HG02571 (cell line): Measurements from ENCODE around the gene CNIH2.
"Not testable (repeated sequence)": the region's sequence is repeated elsewhere in the genome, so short reads cannot be mapped to it uniquely, and the experiment has no call there.

ENCODE experiments used
- ATAC-seq: cut with Tn5 transposase; IDR thresholded peaks from one replicate; pipeline ENCODE4 v1.9.1; 2021; ENCODE audit warnings: mild to moderate bottlenecking, moderate library complexity; ENCODE audit not compliant: unreplicated experiment

The CNIH2 gene

GRCh38 chr11:66275984-66276612 lies 1.9 kb upstream of the CNIH2 start:
- no peak for ATAC-seq

GRCh38 chr11:66276619-66277018 lies 1.4 kb upstream of the CNIH2 start:
- ATAC-seq: not testable (repeated sequence)

- not testable (repeated sequence) for ATAC-seq
These were observed 911 bp upstream of the CNIH2 start for GRCh38 chr11:66277064-66277463.

GRCh38 chr11:66278363-66279091 lies 552 bp downstream of the CNIH2 start:
- ATAC-seq: no peak

- no peak for ATAC-seq
These were observed 1.2 kb downstream of the CNIH2 start for GRCh38 chr11:66279092-66279734.

GRCh38 chr11:66280428-66280827 lies 2.5 kb downstream of the CNIH2 start:
- ATAC-seq: no peak

GRCh38 chr11:66281001-66281400 lies 3.0 kb downstream of the CNIH2 start:
- ATAC-seq: no peak

GRCh38 chr11:66281776-66282467 lies 3.9 kb downstream of the CNIH2 start:
- no peak for ATAC-seq

- ATAC-seq: peak; percentile 49
These were observed 4.8 kb downstream of the CNIH2 start for GRCh38 chr11:66282468-66283455.

- ATAC-seq: no peak
These were observed 5.6 kb downstream of the CNIH2 start for GRCh38 chr11:66283461-66284105.

- no peak for ATAC-seq
These were observed 6.6 kb downstream of the CNIH2 start for GRCh38 chr11:66284526-66285078.

GRCh38 chr11:66285250-66285947 lies 7.4 kb downstream of the CNIH2 start:
- ATAC-seq: no peak

- ATAC-seq: no peak
These were observed 8.7 kb downstream of the CNIH2 start for GRCh38 chr11:66286699-66287098.

GRCh38 chr11:66287211-66287888 lies 9.4 kb downstream of the CNIH2 start:
- no peak for ATAC-seq

- no peak for ATAC-seq
These were observed 10.1 kb downstream of the CNIH2 start for GRCh38 chr11:66287889-66288670.

GRCh38 chr11:66288671-66289547 lies 10.9 kb downstream of the CNIH2 start, which contains the start of gene YIF1A:
Gene YIF1A, minus strand, starts transcription at chr11:66289143. Its CDS starts 158 bp downstream, at chr11:66288985.
- ATAC-seq: peak; percentile 89
